NT2/D1 (cell line): ENCODE data around the gene CNN3.

Experiments
- DNase-seq: peaks from one replicate; pipeline ENCODE4 v3.0.0-alpha.2; 2011; ENCODE audit warnings: low read depth, low spot score
- H3K27me3 ChIP-seq: 2 replicates; pipeline ENCODE4 v1.6.0; 2011; ENCODE audit warnings: mild to moderate bottlenecking; ENCODE audit not compliant: insufficient read length, insufficient read depth
- H3K36me3 ChIP-seq: 2 replicates; pipeline ENCODE4 v1.6.1; 2011; ENCODE audit warnings: mild to moderate bottlenecking, low read length, mixed read lengths; ENCODE audit not compliant: insufficient read depth, insufficient read length
- H3K4me1 ChIP-seq: 2 replicates; pipeline ENCODE4 v1.5.1; 2011; ENCODE audit not compliant: insufficient read depth, insufficient read length
- H3K4me3 ChIP-seq: 2 replicates; pipeline ENCODE4 v1.5.1; 2011; ENCODE audit warnings: low read depth; ENCODE audit not compliant: insufficient read length
- H3K9ac ChIP-seq: 2 replicates; pipeline ENCODE4 v1.6.0; 2011; ENCODE audit warnings: low read depth; ENCODE audit not compliant: insufficient read length
- H3K9me3 ChIP-seq: 2 replicates; pipeline ENCODE4 v1.5.1; 2011; ENCODE audit warnings: mild to moderate bottlenecking, low read length; ENCODE audit not compliant: insufficient read depth
- SUZ12 ChIP-seq: IDR thresholded peaks from 2 replicates; pipeline ENCODE4 v1.6.1; 2011; ENCODE audit not compliant: insufficient read length, insufficient read depth; ENCODE audit errors: extremely low read depth
- YY1 ChIP-seq: IDR thresholded peaks from 2 replicates; pipeline ENCODE4 v1.6.1; 2011; ENCODE audit not compliant: insufficient read length, insufficient read depth
- ZNF274 ChIP-seq: IDR thresholded peaks from 2 replicates; pipeline ENCODE4 v1.6.1; 2011; ENCODE audit warnings: mild to moderate bottlenecking, low read depth, low read length

The CNN3 gene

GRCh38 chr1:94892604-94893254 is 34.2 kb downstream of the CNN3 start:
- Histone ChIP-seq H3K9me3 (no peaks in the 10 kb centered on the region), H3K4me3 (no peak overlapping the region), H3K27me3 (no peaks in the 10 kb centered on the region), H3K4me1 (no peaks in the 10 kb centered on the region), H3K9ac (no peak overlapping the region), H3K36me3 (peaks cover 37% of the 10 kb centered on the region)
- no peak for DNase-seq
- TF ChIP-seq YY1 = no peak
- TF ChIP-seq SUZ12 = no peak
- no peak for TF ChIP-seq ZNF274

GRCh38 chr1:94888201-94888600 is 38.7 kb downstream of the CNN3 start:
- no peaks in the 10 kb centered on the region for H3K27me3 ChIP-seq
- no peak overlapping the region for H3K4me3 ChIP-seq
- peaks cover 3% of the 10 kb centered on the region for H3K36me3 ChIP-seq
- no peak for DNase-seq
- peaks cover 7% of the 10 kb centered on the region for H3K4me1 ChIP-seq
- H3K9ac ChIP-seq = no peak overlapping the region
- H3K9me3 ChIP-seq = no peaks in the 10 kb centered on the region
- TF ChIP-seq ZNF274 (no peak), SUZ12 (no peak), YY1 (no peak)

- TF ChIP-seq YY1 (no peak), ZNF274 (no peak), SUZ12 (no peak)
- Histone ChIP-seq H3K9me3 (no peaks in the 10 kb centered on the region), H3K27me3 (no peaks in the 10 kb centered on the region), H3K4me3 (no peak overlapping the region), H3K36me3 (peaks cover under 1% of the 10 kb centered on the region), H3K4me1 (peaks cover 7% of the 10 kb centered on the region), H3K9ac (no peak overlapping the region)
- no peak for DNase-seq
These were observed 39.2 kb downstream of the CNN3 start for GRCh38 chr1:94887603-94888171.

GRCh38 chr1:94887106-94887505 is 39.8 kb downstream of the CNN3 start:
- Histone ChIP-seq H3K4me3 (no peak overlapping the region), H3K36me3 (no peaks in the 10 kb centered on the region), H3K9ac (no peak overlapping the region), H3K4me1 (peaks cover 7% of the 10 kb centered on the region), H3K9me3 (no peaks in the 10 kb centered on the region), H3K27me3 (no peaks in the 10 kb centered on the region)
- DNase-seq = no peak
- TF ChIP-seq SUZ12 = no peak
- TF ChIP-seq ZNF274 = no peak
- TF ChIP-seq YY1 = no peak

- H3K4me3 ChIP-seq = no peak overlapping the region
These were observed 40.5 kb downstream of the CNN3 start for GRCh38 chr1:94886361-94886760.

GRCh38 chr1:94884507-94884906 is 42.4 kb downstream of the CNN3 start:
- H3K36me3 ChIP-seq = no peaks in the 10 kb centered on the region
- H3K27me3 ChIP-seq = no peaks in the 10 kb centered on the region
- H3K9me3 ChIP-seq = no peaks in the 10 kb centered on the region
- no peak for TF ChIP-seq SUZ12
- no peak for TF ChIP-seq YY1
- no peak for TF ChIP-seq ZNF274
- H3K9ac ChIP-seq = no peak overlapping the region
- H3K4me1 ChIP-seq = peaks cover 7% of the 10 kb centered on the region
- H3K4me3 ChIP-seq = no peak overlapping the region
- DNase-seq = no peak

More at GRCh38 chr1:94886361-94886760, 40.5 kb downstream of the CNN3 start:
- Histone ChIP-seq H3K36me3 (no peaks in the 10 kb centered on the region), H3K9me3 (no peaks in the 10 kb centered on the region), H3K4me1 (peaks cover 7% of the 10 kb centered on the region), H3K9ac (no peak overlapping the region), H3K27me3 (no peaks in the 10 kb centered on the region)
- TF ChIP-seq YY1 (no peak), SUZ12 (no peak), ZNF274 (no peak)
- DNase-seq = no peak

- Histone ChIP-seq H3K27me3 (no peaks in the 10 kb centered on the region), H3K4me1 (peaks cover 7% of the 10 kb centered on the region), H3K4me3 (no peak overlapping the region), H3K9ac (no peak overlapping the region), H3K36me3 (no peaks in the 10 kb centered on the region), H3K9me3 (no peaks in the 10 kb centered on the region)
- TF ChIP-seq ZNF274 (no peak), YY1 (no peak), SUZ12 (no peak)
- DNase-seq = peak; percentile 71
These were observed 42.8 kb downstream of the CNN3 start for GRCh38 chr1:94884106-94884505.
